Stimulated activated CD4-positive, alpha-beta T cell treated with anti-CD3 and anti-CD28 coated beads, Interleukin-1b, Interleukin-23, amount 100 ng/mL, for 48 hours (primary cell): ENCODE measurements around the gene DCHS2.

Experiments used
- DNase-seq: peaks from one replicate; pipeline ENCODE4 v3.0.0-alpha.2; 2020

Gene DCHS2

GRCh38 chr4:154487145-154487544, 4.5 kb downstream of the DCHS2 start:
- no peak for DNase-seq

- DNase-seq: no peak
Measured at GRCh38 chr4:154485127-154485773, 6.3 kb downstream of the DCHS2 start.

GRCh38 chr4:154478547-154478946, 13.1 kb downstream of the DCHS2 start:
- DNase-seq: no peak

GRCh38 chr4:154478128-154478527, 13.5 kb downstream of the DCHS2 start:
- no peak for DNase-seq

GRCh38 chr4:154476232-154476631, 15.4 kb downstream of the DCHS2 start:
- DNase-seq: no peak

GRCh38 chr4:154475820-154476219, 15.8 kb downstream of the DCHS2 start:
- DNase-seq: no peak

- DNase-seq: no peak
Measured at GRCh38 chr4:154473497-154473896, 18.1 kb downstream of the DCHS2 start.

- no peak for DNase-seq
Measured at GRCh38 chr4:154472858-154473257, 18.7 kb downstream of the DCHS2 start.

- DNase-seq: no peak
Measured at GRCh38 chr4:154471526-154472331, 19.9 kb downstream of the DCHS2 start.

- no peak for DNase-seq
Measured at GRCh38 chr4:154471032-154471431, 20.6 kb downstream of the DCHS2 start.

- no peak for DNase-seq
Measured at GRCh38 chr4:154467886-154468285, 23.7 kb downstream of the DCHS2 start.

- no peak for DNase-seq
Measured at GRCh38 chr4:154466336-154466735, 25.3 kb downstream of the DCHS2 start.

- DNase-seq: no peak
Measured at GRCh38 chr4:154465085-154465484, 26.5 kb downstream of the DCHS2 start.

- DNase-seq: no peak
Measured at GRCh38 chr4:154464654-154465053, 26.9 kb downstream of the DCHS2 start.

- no peak for DNase-seq
Measured at GRCh38 chr4:154462081-154462810, 29.4 kb downstream of the DCHS2 start.

- no peak for DNase-seq
Measured at GRCh38 chr4:154457471-154457870, 34.1 kb downstream of the DCHS2 start.

GRCh38 chr4:154456889-154457288, 34.7 kb downstream of the DCHS2 start:
- DNase-seq: no peak

- no peak for DNase-seq
Measured at GRCh38 chr4:154456240-154456639, 35.4 kb downstream of the DCHS2 start.

- DNase-seq: no peak
Measured at GRCh38 chr4:154455111-154455510, 36.5 kb downstream of the DCHS2 start.

- no peak for DNase-seq
Measured at GRCh38 chr4:154454710-154455109, 36.9 kb downstream of the DCHS2 start.

- no peak for DNase-seq
Measured at GRCh38 chr4:154452798-154453346, 38.7 kb downstream of the DCHS2 start.

- DNase-seq: no peak
Measured at GRCh38 chr4:154450966-154451365, 40.6 kb downstream of the DCHS2 start.

GRCh38 chr4:154444958-154445357, 46.6 kb downstream of the DCHS2 start:
- no peak for DNase-seq

- DNase-seq: no peak
Measured at GRCh38 chr4:154441982-154442381, 49.6 kb downstream of the DCHS2 start.
